CD4-positive, alpha-beta T cell treated with Interleukin-10 for 1 hour (primary cell): ENCODE data around the gene GRIK3.

Source experiments
- DNase-seq: peaks from one replicate; pipeline ENCODE4 v3.0.0-alpha.2; 2020

GRIK3 gene

DNA sequence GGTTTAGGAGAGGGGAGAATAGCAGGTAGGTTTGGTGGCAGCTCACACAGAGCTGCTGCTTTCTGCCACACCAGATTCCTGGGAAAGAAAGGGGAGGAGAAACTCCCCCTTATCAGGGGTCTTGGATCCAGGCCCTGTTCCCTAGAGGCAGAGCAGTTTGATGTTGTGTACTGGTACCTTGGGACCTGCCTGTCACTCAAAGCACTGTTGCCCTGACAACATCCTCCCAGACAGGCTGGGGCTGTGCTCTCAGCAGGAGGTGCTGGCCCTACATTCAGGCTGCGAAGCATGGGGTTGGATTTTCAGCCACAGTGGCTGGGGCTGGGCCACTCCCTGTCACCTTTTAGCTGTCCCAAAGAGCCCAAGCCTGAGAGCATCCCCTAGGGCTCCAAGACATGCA lies 188.0 kb downstream of the GRIK3 start:
- DNase-seq = no peak

DNA sequence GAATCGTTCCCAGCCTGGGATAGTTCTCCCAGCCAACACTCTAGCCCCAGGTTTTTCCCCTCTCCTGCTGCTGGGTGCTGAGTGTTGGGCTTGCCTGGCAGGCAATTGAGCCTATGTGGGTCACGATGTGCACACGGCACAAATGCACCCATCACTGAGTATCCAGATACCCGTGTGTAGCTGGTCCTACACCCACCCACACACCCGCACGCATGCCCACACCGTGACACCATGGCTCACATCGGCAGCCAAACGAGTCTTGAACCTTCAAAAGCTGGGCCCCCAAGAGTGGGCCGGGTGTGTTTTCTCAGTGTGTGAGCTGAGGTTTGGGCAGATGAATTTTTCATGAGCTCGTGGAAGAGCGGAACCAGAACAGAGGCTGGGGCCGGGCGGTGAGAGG lies 188.5 kb downstream of the GRIK3 start:
- no peak for DNase-seq

DNA sequence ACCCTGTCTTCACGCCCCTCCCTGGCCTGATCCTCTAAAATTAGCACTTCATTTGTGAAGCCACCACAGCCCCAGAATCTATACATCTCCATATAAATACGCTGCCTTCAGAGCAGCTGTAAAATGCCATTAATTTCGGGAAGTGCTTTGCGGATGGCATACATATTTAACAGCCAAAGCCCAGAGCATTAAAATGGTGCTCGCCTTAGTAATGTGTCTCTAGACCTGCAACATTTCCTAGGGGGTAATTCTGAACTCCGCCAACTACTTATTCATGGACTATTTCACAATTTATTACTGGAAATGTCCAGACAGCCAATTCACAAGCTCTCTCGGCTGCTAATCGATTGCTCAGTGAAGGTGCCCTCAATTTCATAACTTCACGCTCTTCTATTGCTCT lies 189.4 kb downstream of the GRIK3 start:
- no peak for DNase-seq

DNA sequence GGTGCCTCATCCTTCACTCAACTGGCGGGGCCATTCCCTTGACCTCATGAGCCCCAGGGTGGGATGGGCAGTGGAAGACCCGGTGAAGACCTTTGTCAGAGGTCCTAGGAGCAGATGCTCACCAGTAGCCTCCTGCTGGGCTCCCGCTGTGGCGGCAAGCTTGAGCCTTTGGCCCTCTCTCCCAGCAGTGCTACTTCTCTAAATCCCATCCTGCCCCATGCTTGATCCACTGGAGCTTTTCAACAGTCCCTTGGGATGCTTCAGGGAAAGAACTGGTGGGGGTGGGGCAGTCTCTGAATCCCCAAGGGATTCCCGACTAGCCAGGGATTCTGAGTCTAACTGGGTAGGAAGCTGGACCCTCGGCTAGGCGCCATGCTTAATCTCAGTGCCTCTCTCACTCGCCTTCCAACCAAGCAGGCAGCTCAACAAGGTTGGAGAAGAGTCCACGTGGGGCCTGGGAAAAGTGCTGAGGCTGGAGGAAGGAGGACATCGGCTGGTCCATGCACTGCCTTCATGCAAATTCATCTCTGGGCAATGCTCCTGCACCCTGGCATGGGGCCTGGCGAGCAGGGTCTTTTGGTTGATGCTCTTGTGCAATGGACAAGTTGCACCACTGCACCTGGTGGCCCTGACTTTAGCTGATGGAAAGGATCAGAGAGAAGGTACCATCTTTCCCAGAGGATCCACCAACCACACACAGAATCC lies 190.3 kb downstream of the GRIK3 start:
- DNase-seq = no peak

DNA sequence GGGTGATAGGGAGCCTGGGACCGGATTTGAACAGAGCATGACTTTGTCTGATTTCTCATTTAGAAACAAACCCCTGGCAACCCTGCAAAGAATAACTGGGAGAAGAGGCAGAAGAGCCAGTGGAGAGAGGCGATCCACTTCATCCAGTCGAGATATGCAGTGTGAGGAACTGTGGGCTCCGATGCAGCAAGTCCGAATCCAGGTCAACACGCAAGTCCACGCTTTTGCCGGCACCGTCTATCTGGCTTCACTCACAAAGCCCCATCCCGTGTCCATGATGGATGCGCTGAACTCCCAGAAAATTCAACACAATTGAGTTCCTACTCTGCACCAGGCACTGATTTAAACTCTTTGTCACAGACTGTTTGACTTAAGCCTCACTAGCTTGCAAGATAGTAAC lies 191.3 kb downstream of the GRIK3 start:
- no peak for DNase-seq

DNA sequence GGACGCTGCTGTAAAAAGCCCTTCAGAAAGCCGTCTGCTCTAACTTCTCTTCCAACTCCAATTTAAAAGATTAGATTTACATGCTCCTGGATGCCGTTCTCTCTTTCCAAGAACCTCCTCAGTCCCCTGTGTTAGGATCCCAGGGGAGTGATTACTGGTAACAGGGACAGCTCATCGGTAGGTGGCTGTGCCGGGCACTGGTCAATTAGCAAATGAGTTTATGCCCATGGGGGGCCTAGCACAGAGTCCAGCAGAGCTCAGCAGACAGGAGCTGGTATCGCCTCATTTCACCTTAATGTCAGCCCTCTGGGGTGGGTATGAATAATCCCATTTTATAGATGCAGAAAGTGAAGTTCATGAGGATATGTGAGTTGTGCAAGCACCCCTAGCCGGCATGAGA lies 191.9 kb downstream of the GRIK3 start:
- no peak for DNase-seq

DNA sequence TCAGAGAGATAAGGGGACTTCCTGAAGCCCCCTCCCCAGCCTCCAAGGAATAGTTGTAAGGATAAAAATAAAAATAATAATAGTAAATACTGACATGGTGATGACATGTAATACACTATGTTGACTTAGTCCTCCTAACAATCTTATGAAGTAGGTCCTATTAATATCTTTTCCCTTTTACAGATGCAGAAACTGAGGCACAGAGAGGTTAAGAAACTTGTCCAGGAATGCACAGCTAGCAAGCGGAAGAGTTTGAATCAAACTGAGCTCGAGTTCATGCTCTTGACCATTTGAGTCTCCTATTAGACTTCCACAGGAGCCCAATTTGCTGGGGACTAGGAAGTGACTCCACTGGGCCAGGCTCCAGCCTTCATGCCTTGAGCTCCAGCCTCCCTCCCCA lies 194.8 kb downstream of the GRIK3 start:
- no peak for DNase-seq

DNA sequence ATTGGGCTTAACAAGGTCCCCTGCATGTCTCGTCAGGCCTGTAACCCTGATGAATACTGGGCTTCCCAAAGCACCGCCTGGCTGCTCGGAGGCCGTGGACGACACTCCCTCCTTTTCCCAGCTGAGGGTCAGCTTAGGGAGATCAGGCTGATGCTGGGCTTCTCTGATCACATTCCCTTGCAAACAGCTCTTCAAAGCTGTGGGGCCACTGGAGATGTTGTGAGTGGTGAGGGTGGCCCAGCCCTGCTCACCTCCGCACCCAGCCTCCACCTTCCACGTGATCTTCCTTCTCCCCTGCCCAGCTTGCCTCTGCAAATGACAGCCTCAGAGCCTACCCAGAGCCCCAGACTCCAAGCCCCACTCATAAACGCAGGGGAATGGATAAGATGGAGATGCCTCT lies 195.4 kb downstream of the GRIK3 start:
- no peak for DNase-seq

DNA sequence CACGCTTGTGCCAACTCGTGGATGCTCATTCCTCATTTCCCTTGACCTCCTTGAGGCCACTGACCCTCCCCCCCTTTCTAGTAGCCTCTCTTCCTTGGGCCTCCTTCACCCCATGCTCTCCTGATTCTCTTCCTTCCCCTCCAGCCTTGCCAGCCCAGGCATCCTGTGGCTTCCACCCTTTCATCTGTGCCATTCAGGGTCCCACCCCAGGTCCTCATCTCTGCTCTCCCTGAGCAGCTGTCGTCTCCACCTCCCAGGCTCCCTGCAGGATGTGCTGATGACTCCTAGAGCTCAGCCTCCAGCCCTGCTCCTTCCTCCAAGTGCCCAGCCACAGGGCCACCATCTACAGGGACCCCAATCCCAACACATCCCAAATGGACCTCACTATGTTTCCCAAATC lies 197.4 kb downstream of the GRIK3 start:
- DNase-seq = no peak

DNA sequence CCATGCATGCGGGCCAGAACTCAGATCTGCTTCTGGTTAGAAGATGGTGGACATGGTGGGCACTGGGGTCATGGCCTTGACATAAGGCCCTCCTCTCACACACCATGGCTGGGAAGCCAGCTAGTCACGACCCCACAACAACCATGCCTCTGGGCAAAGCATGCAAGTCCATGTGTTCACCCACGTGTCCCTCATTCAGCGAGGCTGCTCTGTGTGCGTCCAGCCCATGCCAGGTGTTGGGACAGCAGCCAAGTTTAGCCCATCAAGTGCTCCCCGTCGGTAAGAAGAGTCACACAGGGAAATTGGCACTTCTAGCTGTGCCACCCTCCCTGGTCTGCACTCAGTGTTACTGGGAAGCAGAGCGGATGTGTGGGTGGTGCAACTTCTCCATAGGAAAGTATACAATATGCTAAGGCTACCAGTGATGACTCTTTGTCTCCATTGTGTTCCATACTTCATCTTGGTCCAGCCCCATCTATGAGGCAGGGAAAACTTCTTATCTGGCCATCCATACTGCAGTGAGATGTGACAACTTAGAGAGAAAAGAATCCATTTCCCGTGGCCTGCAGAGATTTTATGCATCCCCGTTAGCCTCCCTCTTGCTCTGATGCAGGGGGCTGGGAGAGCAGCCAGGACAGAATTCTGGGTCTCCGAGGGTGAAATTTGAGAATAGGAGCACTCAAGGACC lies 198.0 kb downstream of the GRIK3 start:
- no peak for DNase-seq

DNA sequence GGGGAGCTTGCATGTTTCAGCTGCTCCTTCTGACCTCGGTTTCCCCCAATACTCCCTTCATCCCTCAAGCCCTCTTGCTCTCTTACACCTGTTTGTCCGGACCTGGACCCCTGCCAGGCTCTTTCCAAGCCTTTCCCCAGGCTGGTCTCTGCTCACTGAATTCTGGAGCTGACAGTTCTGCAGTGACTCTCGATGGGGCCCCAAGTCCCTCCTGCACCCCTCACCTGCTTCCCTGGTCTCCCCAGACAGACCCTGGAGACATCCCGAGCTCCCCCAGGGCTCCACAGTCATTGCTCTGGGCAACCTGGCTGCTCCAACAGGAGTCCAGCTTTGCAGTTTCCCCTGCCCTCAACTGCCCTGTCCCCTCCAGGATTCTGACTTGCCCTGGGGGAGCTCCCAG lies 198.6 kb downstream of the GRIK3 start:
- DNase-seq = no peak

DNA sequence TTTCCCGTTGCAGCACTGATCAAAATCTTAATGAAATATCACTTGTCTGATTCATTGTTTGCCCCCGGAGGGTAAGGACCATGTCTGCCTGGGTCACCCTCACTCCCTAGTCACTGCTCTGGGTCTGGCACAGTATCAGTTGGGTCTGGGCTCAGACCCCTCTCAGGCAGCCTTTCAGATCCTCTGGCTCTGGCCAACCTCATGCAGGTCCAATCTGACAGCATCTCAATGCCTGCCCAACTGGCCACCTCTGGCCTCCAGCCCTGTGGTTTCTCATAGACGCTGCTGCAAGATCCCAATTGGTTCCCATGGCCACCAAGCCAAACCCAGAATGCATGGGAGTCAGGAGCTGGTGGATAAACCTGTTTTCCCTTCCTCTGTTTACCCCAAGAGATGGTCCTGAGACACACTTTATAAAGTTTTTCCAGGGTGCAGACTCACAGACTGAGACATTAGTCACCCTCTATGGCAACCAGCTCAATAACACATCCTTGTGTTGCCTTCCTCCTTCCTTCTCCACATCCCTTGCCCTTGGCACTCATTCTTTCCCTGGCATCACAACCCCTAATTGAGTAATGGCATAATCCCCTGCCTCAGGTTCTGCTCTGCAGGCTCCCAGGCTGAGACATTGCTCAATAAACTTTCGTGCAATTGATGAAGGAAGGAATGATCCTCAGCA lies 199.2 kb downstream of the GRIK3 start:
- no peak for DNase-seq

DNA sequence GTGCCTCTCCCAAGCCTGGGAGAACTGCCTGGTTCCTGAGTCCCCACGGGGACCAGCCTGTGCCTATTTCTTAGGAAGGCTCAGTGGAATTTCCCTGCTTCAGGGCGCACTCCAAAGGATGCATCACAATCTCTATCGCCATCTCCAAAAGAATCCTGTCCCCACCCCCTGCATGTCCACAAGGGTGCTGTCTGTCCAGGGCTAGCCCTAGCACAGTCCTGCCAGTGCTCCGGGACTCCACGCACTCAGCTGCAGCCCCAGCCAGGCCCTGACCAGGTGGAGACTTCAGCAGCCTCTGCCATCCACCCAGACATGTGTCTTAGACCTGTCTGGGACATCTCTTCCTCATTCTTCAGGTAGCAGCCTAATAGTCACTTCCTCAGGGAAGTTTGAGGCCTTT lies 199.7 kb downstream of the GRIK3 start:
- no peak for DNase-seq

DNA sequence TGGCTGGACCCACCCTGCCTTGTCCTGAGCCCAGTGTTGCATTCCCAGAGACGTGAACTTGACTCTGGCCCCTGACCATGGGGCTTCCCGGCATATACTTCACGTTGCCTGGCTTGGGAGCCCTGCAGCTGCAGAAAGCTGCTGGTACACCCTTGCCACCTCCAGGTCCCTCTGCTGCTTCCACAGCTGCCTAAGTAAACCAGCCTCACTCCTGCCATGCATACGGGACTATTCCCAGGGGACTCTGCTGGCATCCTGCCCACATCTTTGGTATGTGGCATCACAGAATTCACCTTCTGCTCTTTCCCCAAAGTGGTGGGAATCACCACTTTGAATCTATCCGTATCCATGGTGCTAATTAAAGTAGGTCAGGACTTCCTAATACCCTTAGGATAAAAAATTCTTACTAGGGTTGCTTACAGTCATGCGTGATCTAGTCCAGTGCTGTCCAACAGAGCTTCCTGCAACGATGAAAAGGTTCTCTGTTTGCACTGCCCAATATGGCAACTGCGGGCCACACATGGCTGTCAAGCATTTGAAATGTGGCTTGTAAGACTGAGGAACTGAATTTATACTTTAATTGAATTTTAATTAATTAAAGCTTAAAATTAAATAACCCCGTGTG lies 203.0 kb downstream of the GRIK3 start:
- no peak for DNase-seq

DNA sequence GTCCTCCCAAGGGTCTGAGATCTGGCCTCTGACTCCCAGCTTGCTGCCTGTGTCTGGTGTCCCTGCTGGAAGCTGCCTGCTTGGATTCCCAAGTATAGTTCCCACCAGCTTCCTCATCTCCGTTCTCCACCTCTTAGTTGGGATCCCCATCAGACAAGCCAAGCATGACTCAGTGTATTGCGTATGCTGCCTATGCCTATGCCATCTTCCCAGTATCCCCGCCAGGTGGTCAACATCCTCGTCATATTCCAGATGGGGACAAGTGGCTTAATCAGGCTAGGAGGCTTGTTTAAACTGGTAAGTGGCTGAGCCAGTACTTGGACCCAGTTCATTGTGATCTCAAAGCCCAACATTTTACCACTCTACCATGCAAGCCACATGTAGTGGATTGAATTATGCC lies 204.4 kb downstream of the GRIK3 start:
- DNase-seq = no peak

DNA sequence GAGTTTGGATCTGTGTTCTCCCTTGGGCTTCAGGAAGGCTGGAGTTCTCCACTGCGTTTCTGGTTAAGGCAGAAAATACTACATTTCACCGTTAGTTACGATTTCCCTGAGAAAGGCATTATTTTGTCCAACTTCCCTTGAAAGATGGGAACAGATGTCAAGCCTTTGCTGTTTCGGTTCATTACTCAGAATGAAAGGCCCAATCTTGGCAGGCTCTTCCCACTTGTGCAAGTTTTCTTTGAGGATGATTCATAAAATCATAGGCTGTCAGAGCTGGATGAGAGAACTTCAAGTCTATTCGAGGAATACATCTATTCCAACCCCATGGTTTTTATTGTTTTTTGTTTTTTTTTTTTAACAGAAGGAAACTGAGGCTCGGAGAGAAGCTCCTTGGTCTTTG lies 205.2 kb downstream of the GRIK3 start:
- DNase-seq = no peak

DNA sequence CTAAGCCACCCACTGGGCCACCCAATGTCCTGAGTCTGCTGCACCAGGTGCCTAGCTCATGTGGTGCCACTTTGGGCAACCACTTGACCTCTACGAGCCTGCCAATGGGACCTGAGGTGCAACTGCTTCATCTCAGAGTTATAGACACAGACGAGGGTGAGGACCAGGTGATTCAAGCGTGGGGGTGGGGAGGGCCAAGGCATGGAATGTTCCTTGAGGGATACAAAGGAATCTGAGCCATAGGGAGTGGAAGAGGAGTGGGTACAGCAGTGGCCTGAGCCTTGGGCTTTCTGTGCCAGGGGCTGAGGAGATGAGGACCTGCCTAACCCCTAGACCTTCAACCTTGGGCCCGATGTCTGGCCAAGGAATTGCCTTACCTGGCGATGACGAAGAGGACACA lies 209.1 kb downstream of the GRIK3 start:
- DNase-seq = no peak

DNA sequence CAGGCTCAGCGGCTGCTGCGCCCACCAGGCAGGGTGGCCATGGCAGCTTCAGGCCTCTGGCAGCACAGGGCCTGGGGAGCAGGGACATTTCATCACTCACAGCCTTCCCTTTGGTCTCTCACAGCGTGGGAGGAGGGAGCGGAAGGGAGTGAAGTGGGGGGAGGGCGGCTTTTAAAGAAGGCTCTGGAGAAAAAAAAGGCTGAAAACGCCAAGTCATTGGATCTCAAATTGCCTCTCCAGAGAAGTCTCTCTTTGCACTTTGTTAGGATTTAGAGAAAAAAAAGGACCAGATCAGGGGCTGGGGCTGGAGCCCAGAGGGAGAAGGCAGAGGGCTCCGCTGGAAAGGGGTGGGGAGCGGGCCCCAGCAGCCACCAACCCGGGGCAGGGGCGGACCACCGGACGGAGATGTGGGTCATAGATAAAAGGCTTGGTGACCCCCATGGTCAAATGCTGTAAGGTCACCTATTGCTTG lies 209.9 kb downstream of the GRIK3 start:
- DNase-seq = no peak

DNA sequence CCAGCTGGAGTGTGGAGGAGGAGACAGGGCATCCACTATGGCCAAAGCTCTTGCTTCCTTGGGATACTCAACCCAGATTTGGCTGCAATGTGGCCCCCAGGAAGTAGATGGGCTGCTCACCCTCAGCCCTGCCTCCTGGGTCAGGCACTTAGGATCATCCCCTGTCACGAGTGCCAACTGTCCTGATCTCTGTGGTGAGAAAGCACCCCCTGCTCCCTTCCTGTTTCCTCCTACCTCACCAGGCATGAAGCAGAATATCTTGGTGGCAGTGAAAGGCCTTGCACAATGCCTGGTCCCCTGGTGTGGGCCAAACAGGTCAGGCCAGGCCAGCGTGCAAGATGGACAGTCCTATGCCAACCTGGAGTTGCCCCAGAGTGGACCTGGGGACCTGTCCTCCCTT lies 211.7 kb downstream of the GRIK3 start:
- DNase-seq = no peak

DNA sequence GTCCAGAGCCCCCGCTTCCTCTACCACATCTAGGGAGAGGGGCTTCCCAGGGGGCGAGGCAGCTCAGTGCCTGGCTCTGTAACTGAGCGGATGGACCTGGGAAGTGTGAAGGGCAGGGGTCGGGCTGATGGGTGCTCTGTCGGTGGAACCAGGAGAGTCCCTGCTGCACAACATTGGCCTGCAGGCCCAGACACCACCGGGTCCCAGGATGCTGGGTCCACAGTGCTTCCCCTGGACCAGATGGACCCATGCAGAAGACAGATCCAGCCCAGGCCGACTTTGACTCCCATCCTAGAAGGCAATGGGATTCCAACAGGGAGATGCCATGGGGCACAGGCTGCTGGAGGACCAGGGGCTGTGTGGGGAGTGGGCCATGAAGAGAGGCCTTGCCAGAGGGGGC lies 212.9 kb downstream of the GRIK3 start:
- no peak for DNase-seq

DNA sequence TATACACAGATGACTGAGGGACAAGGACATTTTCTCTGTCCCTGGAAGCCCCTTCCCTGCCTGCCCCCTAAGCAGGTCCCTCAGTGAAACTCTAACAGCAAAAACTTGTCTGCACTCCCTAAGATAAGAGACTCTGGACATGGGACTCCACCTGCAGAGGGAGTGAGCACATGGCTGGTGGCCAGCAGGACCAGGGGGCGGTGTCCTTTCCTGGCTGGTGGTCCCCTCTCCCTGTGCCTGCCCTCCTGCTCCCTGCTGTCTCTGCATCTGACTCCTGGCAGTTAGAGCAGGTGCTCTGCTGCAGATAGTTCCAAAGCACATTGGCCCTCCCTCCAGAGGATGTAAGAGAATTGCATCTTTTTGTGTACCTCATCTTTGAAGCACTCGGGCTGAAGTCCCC lies 215.5 kb downstream of the GRIK3 start:
- no peak for DNase-seq

DNA sequence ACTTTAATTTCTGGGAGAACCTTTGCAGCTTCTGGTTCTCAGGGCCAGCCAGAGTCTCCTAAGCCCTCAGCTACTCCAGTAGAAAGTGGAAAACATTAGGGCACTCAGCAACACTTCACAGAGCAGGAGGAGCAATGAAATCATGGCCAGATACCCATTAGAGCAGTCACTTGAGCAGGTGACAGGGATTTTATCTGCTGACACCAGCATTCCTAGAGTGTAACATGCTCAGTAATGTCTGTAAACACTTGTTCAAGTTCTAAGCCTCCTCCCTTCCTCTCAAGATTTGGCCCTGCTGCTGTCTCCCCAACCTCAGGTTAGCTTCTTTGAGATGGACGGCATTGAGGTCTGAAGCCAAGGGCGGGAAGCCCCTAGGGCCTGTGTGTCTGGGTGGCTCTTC lies 218.0 kb downstream of the GRIK3 start:
- DNase-seq = no peak

DNA sequence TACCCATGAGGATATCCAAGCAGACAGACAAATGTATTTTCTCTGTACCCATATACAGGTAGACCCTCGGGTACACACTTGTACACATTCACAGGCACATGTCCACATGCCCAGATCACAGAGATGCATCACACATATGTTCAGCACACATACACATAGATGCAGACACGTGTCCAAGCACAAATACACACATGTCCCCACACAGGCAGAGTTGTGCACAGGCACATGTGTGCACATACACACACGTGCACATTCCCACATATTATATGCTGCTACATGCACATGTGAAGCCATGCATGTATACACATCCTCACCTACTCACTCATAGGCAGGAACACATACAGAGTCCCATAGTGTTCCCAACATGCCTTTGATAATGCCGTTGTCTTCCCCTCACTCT lies 219.5 kb downstream of the GRIK3 start:
- DNase-seq = no peak

DNA sequence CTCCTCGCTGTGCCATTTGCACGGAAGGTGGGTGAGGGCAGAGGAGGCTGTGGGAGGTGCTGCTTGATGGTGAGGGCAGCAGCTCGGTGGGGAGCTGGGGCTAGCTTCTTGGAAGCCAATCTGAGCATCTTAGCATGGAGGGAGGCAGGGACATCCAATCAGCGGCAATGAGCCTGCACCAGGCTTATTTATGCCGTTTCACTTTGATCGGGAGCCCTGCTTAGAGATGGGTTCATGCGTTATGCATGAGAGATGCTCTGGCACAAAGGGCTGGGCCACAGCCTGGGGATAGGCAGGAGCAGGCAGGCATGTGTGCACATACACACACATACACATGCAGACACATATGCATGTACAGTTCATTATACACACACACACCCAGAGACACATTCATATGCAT lies 220.2 kb downstream of the GRIK3 start:
- DNase-seq = no peak
